ENCODE results near the gene ENGASE. TPM values are rescaled to one million over a fixed set of nuclear protein-coding genes. Genes with fewer than 3 reads are reported as not detected.
"Not testable (repeated sequence)": the region's sequence is repeated elsewhere in the genome, so short reads cannot be mapped to it uniquely, and the experiment has no call there.

The ENGASE gene, protein sequence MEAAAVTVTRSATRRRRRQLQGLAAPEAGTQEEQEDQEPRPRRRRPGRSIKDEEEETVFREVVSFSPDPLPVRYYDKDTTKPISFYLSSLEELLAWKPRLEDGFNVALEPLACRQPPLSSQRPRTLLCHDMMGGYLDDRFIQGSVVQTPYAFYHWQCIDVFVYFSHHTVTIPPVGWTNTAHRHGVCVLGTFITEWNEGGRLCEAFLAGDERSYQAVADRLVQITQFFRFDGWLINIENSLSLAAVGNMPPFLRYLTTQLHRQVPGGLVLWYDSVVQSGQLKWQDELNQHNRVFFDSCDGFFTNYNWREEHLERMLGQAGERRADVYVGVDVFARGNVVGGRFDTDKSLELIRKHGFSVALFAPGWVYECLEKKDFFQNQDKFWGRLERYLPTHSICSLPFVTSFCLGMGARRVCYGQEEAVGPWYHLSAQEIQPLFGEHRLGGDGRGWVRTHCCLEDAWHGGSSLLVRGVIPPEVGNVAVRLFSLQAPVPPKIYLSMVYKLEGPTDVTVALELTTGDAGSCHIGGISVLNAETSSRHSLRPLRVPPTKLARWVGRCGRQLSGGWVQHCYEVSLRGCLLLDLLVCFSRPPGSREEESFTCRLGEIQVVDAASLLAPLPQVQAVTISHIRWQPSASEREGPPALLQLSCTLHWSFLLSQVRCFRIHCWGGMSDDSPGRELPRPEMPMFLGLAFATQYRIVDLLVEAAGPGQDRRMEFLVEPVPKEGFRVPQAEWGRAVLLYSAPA
- total RNA-seq: 10 to 100 TPM; 26.1 to 34.3 (median 30.5) TPM

DNA sequence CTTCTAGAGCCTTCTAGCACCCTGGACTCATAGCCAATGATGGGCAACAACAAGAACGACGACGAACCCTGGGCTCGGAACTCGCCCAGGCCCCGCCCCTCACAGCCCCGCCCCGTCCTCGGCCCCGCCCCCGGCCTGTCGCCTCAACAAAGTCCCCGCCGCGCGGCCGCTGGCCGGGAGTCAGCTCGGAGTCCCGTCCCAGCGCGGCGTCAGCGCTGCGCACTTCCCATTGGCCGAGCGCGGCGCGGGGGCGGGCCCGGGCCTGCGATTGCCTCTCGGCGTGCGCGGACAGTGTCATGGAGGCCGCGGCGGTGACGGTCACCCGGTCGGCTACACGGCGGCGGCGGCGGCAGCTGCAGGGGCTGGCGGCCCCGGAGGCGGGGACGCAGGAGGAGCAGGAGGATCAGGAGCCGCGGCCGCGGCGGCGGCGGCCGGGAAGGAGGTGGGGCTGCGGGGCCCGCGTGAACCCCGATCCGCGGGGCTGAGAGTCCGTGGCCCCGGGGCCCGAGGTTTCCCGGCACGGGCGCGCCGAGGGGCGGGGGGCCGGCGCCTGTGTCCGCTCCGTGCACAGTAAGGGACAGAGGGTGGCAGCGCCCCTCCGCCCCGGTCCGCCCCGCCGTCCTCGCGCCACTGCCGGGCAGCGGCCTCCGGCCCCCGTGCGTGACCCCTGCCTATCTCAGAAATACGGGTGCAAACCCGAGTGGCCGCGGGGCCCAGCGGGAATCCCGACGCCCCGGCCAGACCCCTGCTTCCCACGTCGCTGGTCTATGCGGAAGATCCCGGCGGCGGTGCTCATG lies at the start of gene ENGASE:
TSS of gene ENGASE (plus strand) at position 176 of the 797 bp plus-strand sequence. CDS start at position 297, 121 bp downstream.
- H3K4me1 Mint-ChIP-seq (ENCODE audit: low read depth): peaks cover 15% of the 10 kb centered on the region
- ATAC-seq (peak; percentile 97 to 98), DNase-seq (peak; percentile 84)
- peak within 1 kb of the TSS; percentile 84 for H3K4me3 Mint-ChIP-seq
- peaks cover 3% of the 10 kb centered on the region for H3K27me3 Mint-ChIP-seq (ENCODE audit: low read depth)
- peaks cover 6% of the 10 kb centered on the region for H3K36me3 Mint-ChIP-seq (ENCODE audit: insufficient read depth)
- no peaks in the 10 kb centered on the region for H3K9me3 Mint-ChIP-seq

DNA sequence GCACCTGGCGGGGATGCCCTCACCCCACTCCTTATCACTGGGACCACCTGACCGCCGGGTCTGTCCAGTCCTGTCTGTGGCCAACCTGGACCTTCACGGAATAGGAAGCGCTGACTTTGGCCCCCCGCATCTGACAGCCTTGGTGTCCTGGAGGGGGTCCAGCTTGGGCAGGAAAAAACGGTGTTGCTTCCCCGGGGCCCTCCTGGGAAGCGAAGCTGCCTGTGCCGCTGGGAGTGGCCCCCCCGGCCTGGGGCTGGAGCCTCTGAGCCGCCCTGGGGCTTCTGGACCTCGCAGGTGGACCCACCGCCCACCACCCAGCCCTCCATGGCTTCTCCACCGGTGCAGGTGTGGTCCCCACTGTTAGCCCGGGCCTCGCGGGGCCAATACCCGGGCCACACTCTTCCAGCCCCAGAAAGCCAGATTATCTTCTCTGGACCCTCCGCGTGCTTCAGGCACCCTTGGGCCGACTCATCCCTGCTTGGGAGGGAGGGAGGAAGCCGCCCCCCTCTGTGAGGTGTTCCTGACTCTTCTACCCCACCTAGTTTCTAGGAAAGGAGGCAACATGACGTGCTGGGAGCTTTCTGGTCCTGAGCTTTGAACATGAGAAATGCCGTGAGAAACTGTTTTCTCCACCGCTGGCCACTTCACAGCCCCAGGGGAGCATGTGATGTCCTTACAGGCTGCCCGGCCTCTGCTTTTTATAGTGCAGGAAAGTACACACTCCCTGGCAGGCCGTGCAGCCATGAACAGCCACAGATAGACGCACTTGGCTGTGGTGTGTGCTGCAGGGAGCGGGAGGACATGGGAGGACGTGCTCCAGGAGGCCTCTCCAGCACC lies 49.5 kb upstream of the ENGASE start:
- H3K4me3 Mint-ChIP-seq: peak overlapping the region; percentile 65
- peaks cover 10% of the 10 kb centered on the region for H3K4me1 Mint-ChIP-seq (ENCODE audit: low read depth)
- H3K27me3 Mint-ChIP-seq (ENCODE audit: low read depth): peaks cover 43% of the 10 kb centered on the region
- ATAC-seq: no peak
- no peaks in the 10 kb centered on the region for H3K36me3 Mint-ChIP-seq (ENCODE audit: insufficient read depth)
- no peaks in the 10 kb centered on the region for H3K9me3 Mint-ChIP-seq
- DNase-seq: no peak

DNA sequence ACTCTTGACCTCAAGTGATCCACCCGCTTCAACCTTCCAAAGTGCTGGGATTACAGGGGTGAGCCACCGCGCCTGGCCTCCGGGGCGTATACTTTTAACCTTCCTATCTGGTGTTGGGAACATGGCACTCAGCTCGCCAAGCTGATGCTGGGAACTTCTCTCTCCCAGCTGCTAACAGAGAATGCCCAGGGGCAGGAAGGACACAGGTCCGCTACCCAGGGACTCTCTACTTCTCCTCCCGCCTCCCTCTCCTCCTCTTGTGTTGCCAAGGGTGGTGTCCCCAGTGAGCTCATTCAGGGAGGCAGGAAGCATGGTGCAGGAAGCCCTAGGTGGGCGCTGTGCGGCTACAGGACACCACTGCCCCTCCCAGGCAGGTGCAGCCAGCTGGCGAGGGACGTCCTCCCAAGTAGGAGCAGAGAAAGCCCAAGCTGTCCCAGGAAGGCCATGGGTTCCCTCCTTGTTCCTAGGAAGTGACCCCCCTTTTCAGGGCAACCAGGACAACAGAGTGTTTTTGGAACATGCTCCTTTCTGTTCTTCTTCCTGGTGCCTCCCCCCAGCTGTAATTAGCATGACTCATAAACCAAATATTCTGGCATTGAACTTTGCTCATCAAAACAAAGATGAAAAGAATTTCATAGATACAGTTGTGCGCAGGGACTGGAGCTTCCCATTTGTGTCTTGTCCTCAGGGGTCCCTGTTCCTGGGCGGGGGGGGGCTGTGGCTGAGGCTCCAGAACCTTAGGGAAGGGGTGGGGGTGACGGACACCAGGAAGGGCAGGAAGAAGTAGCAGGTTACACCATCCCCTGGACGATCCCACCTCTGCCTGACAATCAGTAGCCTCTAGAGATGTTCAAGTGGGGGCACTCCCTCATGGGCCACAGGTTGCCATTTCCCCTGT lies 48.0 kb upstream of the ENGASE start:
- H3K9me3 Mint-ChIP-seq: no peaks in the 10 kb centered on the region
- no peak for DNase-seq
- peaks cover 10% of the 10 kb centered on the region for H3K4me1 Mint-ChIP-seq (ENCODE audit: low read depth)
- H3K27me3 Mint-ChIP-seq (ENCODE audit: low read depth): peaks cover 43% of the 10 kb centered on the region
- H3K4me3 Mint-ChIP-seq: no peak overlapping the region
- no peaks in the 10 kb centered on the region for H3K36me3 Mint-ChIP-seq (ENCODE audit: insufficient read depth)
- no peak for ATAC-seq

DNA sequence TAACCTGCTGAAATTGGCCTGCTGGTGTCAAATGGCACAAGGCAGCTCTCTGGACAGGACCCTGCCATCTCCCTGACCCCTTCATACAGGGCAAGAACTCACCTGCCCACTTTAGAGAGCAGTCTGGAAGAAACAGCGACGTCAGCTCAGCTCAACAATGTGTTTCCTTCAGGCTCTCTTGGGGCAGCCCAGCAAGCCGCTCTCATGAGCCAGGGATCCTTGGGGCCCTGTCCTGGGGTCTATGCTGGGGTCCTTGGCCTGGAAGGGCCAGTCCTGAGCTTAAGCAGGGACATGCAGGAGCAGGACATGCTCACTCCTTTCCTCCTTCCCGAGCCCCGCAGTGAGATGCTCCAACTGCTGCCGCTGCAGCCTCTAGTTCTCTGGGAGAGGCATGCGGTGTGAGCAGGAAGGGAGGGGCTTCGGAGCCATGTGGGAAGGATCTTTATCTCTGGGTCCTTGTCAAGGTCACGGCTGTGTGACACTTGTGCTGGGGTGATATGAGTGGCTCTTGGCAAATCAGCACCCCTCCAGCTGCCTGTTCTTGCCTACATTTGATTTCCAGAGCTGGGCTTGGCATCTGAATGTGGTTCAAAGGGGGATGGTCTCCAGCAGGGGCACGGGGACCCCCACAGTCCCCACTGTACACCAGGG lies 47.2 kb upstream of the ENGASE start:
- H3K27me3 Mint-ChIP-seq (ENCODE audit: low read depth): peaks cover 43% of the 10 kb centered on the region
- H3K4me3 Mint-ChIP-seq: no peak overlapping the region
- ATAC-seq (no peak), DNase-seq (no peak)
- peaks cover 10% of the 10 kb centered on the region for H3K4me1 Mint-ChIP-seq (ENCODE audit: low read depth)
- no peaks in the 10 kb centered on the region for H3K36me3 Mint-ChIP-seq (ENCODE audit: insufficient read depth)
- no peaks in the 10 kb centered on the region for H3K9me3 Mint-ChIP-seq

DNA sequence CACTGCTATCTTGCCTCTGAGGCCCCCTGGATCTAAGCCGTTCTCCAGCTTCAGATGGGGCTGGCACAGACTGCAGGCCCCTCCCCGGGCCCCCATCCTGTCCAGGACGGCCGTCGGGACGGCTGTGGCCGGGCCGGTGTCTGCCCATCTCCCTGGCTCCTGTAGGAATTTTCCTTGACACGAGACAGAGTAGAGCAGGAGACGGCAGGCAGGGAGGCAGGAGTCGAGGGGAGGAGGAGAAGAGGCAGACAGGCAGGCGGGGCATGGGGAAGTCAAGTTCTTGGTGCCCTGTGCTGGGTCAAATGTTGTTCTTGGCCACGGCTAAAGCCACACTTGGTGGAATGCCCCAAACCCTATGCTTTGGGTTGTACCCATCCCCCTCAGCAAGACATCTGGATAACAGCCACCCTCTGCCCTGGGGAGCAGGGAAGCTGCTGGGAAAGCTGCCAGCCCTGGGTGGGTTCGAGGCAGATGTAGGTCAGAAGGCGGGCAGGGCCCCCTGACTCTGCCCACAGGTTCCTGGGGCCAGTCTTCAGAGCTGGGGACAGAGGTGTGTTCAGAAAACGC lies 46.6 kb upstream of the ENGASE start:
- no peak overlapping the region for H3K4me3 Mint-ChIP-seq
- no peaks in the 10 kb centered on the region for H3K9me3 Mint-ChIP-seq
- DNase-seq (no peak), ATAC-seq (no peak)
- no peaks in the 10 kb centered on the region for H3K36me3 Mint-ChIP-seq (ENCODE audit: insufficient read depth)
- H3K27me3 Mint-ChIP-seq (ENCODE audit: low read depth): peaks cover 41% of the 10 kb centered on the region
- H3K4me1 Mint-ChIP-seq (ENCODE audit: low read depth): peaks cover 10% of the 10 kb centered on the region

DNA sequence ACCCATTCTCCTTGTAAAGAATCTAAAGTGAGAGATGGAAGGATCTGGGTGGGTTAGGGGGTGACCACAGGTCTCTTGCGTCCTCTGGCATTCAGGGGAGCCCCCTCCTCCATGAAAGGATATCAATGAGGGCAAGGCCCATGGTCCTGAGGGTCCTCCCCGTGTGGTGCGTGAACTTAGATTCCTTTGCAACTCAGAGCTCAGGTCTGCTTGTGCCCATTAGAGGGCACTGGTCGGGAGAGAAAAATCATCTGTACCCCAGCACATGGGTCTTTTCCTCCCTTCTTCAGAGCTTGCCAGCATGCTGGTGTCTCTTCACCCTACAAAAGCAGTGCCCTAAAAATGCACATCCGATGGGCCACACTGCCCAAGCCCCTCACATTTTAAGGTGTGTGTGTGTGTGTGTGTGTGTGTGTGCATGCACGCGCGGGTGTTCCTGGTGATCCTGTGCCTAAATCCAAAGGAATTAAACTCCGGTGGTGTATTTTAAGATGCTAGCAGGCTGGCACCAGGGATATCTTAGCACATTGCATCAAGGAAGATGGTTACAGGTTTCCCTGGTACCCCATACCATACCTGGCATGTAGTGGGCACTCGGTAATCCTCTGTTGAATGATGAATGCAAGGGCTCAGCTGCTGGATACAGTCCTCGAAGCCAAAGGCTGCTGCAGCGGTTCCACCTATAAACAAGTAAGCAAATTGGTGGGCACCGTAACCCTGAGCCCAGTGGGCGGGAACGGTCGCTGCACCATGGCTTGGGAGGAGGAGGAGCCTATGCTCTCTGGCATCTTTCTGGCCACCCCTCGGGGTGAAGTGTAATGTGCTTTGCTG lies 45.9 kb upstream of the ENGASE start:
- Mint-ChIP-seq H3K4me1 (ENCODE audit: low read depth) (peaks cover 10% of the 10 kb centered on the region), H3K27me3 (ENCODE audit: low read depth) (peaks cover 37% of the 10 kb centered on the region), H3K4me3 (no peak overlapping the region), H3K36me3 (ENCODE audit: insufficient read depth) (no peaks in the 10 kb centered on the region), H3K9me3 (no peaks in the 10 kb centered on the region)
- DNase-seq (no peak), ATAC-seq (no peak)

DNA sequence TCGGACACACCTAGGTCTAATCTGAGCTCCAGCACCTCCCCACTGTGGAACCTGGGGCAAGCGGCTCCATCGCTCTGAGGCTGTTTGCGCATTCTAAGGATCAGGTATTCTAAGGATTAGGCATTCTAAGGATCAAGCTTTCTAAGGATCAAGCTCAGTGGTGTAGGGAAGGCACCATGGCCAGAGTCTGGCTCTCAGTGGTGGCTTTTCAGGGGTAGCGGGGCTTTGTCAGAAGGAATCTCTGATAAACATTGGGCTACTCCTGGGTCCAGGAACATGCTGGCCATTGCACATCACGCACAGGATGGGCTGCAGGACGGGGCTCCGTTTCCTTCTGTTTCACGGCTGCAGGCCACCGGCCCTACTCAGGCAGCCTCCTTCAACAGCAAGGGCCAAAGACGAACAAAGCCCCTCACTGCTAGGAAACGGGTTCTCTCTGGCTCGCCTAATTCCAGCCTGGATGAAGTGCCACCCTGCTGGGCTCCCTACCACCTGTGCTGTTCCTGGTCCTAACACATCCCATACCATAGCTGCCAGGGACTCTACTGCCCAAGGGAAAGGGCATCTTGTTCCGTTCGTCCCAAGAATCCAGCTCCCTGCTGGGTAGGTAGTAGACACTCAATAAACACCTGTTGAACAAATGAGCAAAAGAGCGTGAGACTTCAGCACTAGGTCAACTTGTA lies 45.2 kb upstream of the ENGASE start:
- Mint-ChIP-seq H3K4me1 (ENCODE audit: low read depth) (peaks cover 8% of the 10 kb centered on the region), H3K4me3 (no peak overlapping the region), H3K9me3 (no peaks in the 10 kb centered on the region), H3K27me3 (ENCODE audit: low read depth) (peaks cover 35% of the 10 kb centered on the region), H3K36me3 (ENCODE audit: insufficient read depth) (no peaks in the 10 kb centered on the region)
- ATAC-seq: no peak
- DNase-seq: no peak

DNA sequence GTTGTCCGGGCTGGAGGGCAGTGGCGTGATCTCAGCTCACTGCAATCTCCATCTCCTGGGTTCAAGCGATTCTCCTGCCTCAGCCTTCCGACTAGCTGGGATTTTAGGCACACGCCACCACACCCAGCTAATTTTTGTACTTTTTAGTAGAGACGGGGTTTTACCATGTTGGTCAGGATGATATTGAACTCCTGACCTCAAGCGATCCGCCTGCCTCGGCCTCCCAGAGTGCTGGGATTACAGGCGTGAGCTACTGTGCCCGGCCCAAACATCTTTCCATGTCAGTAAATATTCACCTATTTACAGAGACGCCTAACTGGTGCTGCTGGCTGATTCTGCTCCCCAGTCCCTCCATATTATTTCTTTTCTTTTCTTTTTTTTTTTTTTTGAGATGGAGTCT lies 44.0 kb upstream of the ENGASE start:
- not testable (repeated sequence) for H3K4me3 Mint-ChIP-seq; H3K4me1 Mint-ChIP-seq (ENCODE audit: low read depth); H3K9me3 Mint-ChIP-seq; H3K36me3 Mint-ChIP-seq (ENCODE audit: insufficient read depth); ATAC-seq; DNase-seq
- H3K27me3 Mint-ChIP-seq (ENCODE audit: low read depth): peaks cover 29% of the 10 kb centered on the region

DNA sequence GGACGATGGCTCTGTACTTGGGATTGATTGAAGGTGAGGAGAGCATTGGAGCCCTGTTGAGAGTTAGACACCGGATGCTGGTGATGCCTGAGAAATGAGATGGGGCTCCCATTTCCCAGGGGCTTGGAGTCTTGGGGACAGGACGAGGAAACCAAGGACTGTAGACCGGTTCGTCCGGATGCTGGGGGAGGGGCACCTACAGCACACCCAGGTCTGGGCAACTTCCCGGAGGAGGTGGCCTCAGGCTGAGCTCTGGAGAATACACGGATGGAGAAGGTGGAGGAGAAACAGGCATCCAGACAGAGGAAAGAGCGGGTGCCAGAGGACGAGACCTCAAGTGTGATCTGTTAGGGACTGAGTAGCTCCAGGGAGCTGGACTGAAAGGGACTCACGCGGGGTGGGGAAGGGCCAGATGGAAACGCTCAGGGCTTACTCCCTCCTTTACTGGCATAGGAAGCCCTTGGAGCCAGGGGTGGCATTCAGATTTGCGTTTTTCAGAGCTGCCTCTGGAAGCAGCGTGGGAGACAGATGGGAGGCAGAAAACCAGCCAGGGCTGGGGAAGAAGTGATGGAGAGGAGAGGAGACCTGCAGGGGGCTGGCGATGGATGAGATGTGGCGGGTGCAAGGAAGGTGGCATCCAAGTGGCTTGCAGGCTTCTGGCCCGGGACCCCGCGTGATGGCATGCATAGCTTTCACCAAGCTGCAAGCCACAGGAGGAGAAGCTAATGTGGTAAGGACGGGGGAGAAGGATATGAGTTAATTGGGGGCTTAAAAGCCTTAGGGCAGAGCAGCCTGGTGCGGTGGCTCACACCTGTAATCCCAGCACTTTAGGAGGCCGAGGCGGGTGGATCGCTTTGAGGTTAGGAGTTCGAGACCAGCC lies 42.4 kb upstream of the ENGASE start:
- Mint-ChIP-seq H3K4me3 (no peak overlapping the region), H3K4me1 (ENCODE audit: low read depth) (no peaks in the 10 kb centered on the region), H3K36me3 (ENCODE audit: insufficient read depth) (no peaks in the 10 kb centered on the region), H3K9me3 (no peaks in the 10 kb centered on the region), H3K27me3 (ENCODE audit: low read depth) (peaks cover 20% of the 10 kb centered on the region)
- DNase-seq (no peak), ATAC-seq (no peak)

DNA sequence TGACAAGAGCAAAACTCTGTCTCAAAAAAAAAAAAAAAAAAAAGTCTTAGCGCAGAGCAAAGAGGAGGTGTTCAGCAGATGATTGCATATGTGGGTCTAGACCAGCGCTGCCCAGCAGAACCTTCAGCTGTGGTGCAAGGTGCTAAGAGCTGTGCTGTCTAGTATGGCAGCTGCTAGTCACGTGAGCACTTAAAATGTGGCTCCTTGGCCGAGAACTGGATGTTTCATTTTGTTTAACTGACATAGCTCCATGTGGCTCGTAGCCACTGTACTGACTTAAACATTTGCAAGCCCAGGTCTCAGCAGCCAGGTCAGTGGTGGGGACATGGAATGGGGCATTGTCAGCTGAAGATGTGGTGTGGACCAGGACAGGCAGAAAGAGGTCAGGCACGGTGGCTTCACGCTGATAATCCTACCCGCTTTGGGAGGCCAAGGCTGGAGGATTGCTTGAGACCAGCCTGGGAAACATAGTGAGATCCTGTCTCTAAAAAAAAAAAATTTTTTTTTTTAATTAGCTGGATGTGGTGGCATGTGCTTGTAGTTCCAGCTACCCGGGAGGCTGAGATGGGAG lies 41.5 kb upstream of the ENGASE start:
- peaks cover 12% of the 10 kb centered on the region for H3K27me3 Mint-ChIP-seq (ENCODE audit: low read depth)
- H3K4me3 Mint-ChIP-seq: no peak overlapping the region
- H3K9me3 Mint-ChIP-seq: no peaks in the 10 kb centered on the region
- no peaks in the 10 kb centered on the region for H3K4me1 Mint-ChIP-seq (ENCODE audit: low read depth)
- DNase-seq (no peak), ATAC-seq (no peak)
- no peaks in the 10 kb centered on the region for H3K36me3 Mint-ChIP-seq (ENCODE audit: insufficient read depth)

All from activated T-cell treated with anti-CD3 and anti-CD28 coated beads, Interleukin-2, amount 50 U/mL, for 4 hours (primary cell).